Coronary artery (tissue), 2 donors: ENCODE results near the gene NR3C2.

Experiments used
- DNase-seq: peaks from one replicate; pipeline ENCODE4 v3.0.0-alpha.2; 2017; ENCODE audit warnings: low spot score
- H3K27ac ChIP-seq, 2 donors: fragments of 200-600 bp; sonication (generic); one replicate each; pipeline ENCODE4 v1.5.1; 2016 to 2019
- H3K4me3 ChIP-seq: fragments of 200-600 bp; sonication (generic); 2 replicates; pipeline ENCODE4 v1.5.1; 2016; ENCODE audit warnings: mild to moderate bottlenecking, moderate library complexity
- CTCF ChIP-seq: fragments of 200-600 bp; sonication (generic); IDR thresholded peaks from one replicate; pipeline ENCODE4 v1.5.1; 2019; ENCODE audit warnings: antibody characterized with exemption

NR3C2 gene

GRCh38 chr4:148425327-148426110, 16.7 kb downstream of the NR3C2 start:
- no peak for DNase-seq
- no peak overlapping the region for H3K27ac ChIP-seq
- no peak for TF ChIP-seq CTCF
- H3K4me3 ChIP-seq = no peak overlapping the region

GRCh38 chr4:148420397-148420796, 21.8 kb downstream of the NR3C2 start:
- no peak overlapping the region for H3K27ac ChIP-seq
- DNase-seq = no peak
- H3K4me3 ChIP-seq = no peak overlapping the region
- TF ChIP-seq CTCF = no peak

- TF ChIP-seq CTCF = no peak
- Histone ChIP-seq H3K4me3 (no peak overlapping the region), H3K27ac (no peak overlapping the region)
- DNase-seq = no peak
Observed at GRCh38 chr4:148415500-148415899, 26.7 kb downstream of the NR3C2 start.

- Histone ChIP-seq H3K27ac (no peak overlapping the region), H3K4me3 (no peak overlapping the region)
- DNase-seq = no peak
- no peak for TF ChIP-seq CTCF
Observed at GRCh38 chr4:148412460-148412994, 29.7 kb downstream of the NR3C2 start.

- DNase-seq = no peak
- H3K27ac ChIP-seq = no peak overlapping the region
Observed at GRCh38 chr4:148405161-148405893, 36.9 kb downstream of the NR3C2 start.

GRCh38 chr4:148398988-148399387, 43.2 kb downstream of the NR3C2 start:
- no peak for TF ChIP-seq CTCF
- no peak overlapping the region for H3K4me3 ChIP-seq

More at GRCh38 chr4:148405161-148405893, 36.9 kb downstream of the NR3C2 start:
- TF ChIP-seq CTCF = no peak
- no peak overlapping the region for H3K4me3 ChIP-seq

More at GRCh38 chr4:148398988-148399387, 43.2 kb downstream of the NR3C2 start:
- DNase-seq = no peak
- no peak overlapping the region for H3K27ac ChIP-seq
